NCI-H1694 treated with DMSO at 0.1 percent for 48 hours (cell line): ENCODE results near the gene CLIP4.
A peak's percentile ranks its signal among the peaks of the same experiment; 100 is the strongest.
"Not testable (repeated sequence)": the region's sequence is repeated elsewhere in the genome, so short reads cannot be mapped to it uniquely, and the experiment has no call there.

Source experiments
- DNase-seq: peaks from one replicate; lab custom pipeline; 2025; lab: John Stamatoyannopoulos, UW

Gene CLIP4

DNA sequence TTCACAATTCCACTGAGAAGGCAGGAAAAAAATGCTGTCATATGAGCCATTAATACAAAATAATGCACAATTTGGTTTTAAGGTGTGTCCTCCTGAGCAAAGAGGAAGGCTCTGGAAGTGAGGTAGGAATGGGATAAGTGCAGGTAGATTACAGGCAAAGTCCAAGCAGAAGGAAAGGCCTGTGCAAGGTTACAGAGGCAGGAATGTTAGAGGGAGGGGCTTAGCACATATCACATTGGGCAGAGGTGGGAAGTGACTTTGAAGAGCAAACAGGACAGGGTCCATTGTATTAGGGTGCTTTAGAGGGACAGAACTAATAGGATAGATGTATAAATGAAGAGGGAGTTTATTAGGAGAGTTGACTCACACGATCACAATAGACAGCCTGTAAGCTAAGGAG lies 14.7 kb upstream of the CLIP4 start:
- no peak for DNase-seq

DNA sequence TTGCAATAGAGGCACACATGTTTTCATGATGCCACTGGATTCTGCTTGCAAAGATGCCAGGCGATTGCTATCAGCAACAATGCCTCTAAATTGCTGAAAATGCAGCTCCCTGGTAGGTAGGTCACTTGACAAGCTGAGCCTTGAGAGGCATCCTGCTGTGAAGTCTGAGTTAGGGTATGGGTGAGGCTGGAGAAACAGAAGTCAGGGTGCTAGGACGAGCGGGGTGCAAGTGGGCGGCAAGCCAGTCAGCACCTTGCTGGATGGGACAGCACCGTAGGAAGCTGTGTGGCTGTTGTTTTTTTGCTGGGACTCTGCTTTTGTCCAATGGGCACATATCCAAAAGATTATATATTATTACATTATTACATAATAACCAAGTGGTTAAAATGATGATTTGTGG lies 10.5 kb upstream of the CLIP4 start:
- DNase-seq, result no peak

DNA sequence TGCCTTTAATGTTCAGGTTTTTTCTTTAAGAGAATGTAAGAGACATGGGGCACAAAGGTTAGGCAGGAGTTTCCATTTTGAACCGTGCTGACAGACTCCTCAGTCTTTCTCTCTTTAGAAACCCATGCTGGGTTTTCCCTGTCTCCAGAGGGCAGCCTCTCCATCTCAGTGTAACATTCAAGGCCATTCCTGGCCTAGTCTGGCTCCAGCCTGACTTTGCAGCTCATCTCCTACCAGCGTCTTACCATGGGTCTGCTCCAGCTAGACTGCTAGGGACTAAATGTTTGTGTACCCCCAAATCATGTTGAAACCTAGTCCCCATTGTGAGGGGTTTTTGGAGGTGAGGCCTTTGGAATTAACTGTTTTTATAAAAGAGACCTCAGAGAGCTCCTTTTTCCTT lies 9.8 kb upstream of the CLIP4 start:
- no peak for DNase-seq

DNA sequence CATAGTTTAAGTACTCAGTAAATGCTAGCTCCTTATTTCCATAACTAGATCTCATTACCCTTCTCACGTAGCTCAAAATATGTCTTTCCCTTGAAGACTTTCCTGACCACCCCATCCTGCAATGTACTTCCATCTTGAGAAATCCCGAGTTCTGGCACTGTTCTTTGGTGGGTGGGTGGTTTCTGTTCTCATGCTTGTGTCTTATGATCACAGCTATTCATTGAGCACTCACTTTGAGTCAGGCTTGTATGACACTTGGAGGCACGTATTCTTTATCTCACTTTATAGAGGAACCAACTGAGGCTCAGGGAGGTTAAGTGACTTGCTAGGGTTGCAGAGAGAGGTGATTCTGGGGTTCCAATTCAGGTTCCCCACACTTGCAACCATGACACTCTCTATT lies 9.0 kb upstream of the CLIP4 start:
- DNase-seq, result no peak

DNA sequence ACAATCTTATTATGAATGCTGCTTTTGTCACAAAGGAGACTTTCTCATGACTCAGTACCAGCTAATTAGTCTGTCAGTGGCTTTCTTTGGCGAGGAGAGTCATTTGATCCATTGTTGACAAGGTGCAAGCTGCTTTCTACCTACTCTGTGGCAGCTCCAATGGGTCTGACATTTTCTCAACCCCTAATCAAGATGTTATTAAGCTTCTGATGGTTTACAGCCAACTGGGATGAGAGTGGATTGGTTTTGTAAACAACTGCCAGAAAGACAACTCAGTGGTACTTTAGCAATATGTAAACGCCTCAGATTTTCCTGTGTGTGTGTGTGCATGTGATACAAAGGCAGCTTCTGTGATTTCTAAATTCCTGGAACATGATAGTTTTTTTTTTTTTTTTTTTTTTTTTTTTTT lies 8.2 kb upstream of the CLIP4 start:
- DNase-seq, result no peak

DNA sequence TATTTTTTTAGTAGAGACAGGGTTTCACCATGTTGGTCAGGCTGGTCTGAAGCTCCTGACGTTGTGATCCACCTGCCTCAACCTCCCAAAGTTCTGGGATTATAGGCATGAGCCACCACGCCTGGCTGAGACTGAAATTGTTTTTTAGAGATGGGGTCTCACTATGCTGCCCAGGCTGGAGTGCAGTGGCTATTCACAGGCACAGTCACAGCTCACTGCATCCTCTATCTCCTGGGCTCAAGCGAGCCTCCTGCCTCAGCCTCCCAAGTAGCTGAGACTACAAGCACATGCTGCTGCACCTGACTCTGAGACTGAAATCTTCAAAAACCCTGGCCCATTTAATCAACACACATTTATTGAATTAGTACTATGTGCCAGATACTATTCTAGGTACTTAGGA lies 7.7 kb upstream of the CLIP4 start:
- not testable (repeated sequence) for DNase-seq

DNA sequence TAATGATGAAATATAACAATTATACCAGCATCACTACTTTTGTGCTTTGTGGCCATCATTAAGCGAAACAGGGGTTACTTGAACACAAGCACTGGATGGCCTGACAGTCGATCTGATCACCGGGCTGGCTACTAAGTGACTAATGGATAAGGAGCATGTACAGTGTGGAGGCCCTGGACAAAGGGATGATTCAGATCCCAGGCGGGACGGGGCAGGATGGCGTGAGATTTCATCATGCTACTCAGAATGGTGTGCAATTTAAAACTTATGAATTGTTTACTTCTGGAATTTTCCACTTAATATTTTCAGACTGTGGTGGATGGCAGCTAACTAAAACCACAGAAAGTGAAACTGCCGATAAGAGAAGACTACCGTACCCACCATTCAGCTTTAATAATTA lies 7.0 kb upstream of the CLIP4 start:
- no peak for DNase-seq

DNA sequence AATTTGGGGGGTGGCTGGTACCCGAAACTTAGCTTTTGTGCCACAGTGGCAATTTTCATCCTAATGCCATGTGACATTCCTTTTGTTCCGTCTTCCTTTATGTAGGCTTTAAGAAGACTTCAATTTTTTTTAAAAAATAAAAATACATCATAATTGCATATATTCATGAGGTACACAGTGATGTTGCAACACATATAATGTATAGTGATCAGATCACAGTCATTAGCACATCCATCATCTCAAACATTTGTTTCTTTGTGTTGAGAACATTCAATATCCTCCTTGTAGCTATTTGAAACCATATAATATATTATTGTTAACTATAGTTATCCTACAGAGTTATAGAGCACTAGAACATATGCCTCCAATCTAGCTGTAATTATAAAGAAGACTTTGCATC lies 6.0 kb upstream of the CLIP4 start:
- DNase-seq, result no peak

DNA sequence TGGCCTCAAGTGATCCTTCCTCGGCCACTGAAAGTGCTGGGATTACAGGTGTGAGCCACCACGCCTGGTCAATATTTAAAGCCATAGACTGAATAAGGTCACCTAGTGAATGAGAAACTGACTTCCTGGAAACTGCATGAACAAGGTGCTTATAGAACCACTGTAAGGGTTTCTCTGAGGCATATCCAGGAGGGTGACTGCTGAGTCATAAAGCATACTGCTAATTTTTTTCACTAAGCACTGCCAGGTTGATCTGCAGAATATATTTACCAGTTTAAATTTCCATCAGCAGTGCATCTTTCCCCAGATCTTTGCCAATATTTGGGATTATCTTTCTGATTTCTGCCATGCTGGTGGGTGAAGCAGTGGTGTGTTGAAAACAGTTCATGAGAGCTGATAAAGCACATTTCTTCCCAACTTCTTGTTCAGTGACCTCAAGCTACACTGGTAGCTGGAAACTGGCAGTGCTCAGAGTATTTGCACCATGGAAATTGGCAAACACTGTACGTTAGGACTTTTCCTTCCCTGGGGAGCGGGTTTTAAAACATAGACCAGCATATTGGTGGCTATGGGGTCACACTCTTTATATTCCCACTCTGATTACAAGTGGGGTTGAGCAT lies 4.2 kb upstream of the CLIP4 start:
- DNase-seq, result no peak

DNA sequence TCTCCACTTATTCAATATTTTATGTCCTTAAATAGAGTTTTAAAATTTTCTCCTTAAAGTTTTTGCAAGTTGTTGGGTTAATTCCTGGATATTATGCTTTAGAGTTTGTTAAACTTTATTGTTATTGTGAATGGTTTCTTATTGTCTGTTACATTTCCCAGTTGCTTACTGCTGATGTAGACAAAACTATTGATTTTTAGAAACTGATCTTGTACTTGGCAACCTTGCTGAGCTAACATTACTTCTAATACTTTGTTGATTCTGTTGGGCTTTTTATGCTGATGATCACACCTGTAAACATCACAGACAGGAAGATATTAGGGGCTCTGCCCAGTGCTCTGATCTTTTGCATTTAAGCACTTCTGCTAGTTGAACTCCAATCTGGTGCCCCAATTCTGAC lies 2.8 kb upstream of the CLIP4 start:
- no peak for DNase-seq

DNA sequence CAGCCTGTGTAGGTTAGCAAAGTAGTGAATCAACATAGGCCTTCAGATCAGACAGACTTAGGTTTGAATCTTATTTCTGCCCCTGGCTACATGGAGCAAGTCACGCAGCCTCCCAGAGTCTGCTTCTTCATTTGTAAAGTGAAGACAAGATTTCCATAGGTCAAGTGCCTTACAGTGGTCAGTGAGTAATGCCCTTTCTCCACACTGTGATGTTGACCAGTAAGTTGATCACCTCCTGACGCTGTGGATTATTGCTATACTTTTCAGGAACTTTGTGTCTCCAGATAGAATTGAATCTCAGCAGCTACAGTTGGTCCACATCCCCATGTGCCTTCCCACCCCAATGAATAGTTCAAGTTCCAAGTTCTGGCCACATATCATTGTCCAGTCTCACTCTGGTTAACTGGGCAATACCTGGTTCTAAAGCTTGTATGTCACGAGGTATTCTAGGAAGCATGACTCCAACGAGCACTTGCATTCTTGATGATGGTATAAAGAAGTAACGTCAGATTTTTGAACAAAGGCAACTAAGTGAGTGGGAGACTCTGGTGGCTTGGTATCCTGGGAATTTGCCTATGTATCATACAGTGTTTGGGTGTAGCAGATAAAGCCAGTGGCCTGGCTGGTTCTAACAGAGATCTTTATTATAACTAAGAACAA lies 2.1 kb upstream of the CLIP4 start:
- DNase-seq, result no peak

DNA sequence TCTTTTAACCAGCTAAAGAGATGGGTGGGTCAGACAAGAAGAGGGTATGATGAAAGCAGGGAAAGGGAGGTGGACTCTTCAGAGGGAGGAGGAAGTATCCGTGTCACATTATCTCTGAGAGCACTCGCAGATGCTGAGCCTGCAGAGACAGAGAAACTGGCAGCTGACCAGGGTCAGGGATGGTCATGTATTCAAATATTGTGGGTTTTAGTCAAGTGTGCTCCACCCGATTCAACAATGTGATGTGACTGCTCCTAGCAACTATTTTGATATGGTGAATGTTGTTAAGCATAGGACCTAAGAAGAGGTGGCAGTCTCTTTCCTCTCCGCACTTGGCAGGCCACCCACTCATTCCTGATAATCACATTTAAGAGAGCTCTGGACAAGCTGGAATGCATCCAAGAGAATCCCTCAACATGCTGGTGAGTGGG lies 1.3 kb upstream of the CLIP4 start:
- no peak for DNase-seq

DNA sequence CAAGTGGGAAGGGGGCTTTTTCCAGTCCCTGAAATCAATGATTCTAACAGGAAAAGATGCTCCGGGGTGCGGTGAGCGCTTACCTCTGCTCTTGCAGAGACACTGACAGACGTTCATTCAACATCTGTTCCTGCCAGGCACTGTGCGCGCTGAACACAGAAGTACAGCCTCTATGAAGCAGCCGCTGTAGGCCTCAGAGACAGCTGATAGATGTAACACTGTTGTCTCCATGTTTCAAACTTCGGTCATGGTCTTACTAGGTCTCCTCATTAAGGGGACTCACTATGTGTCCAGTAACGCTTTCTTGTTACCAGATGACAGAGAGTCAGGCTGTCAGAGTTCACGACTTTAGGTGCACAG lies 649 bp upstream of the CLIP4 start:
- DNase-seq, result peak; percentile 80

DNA sequence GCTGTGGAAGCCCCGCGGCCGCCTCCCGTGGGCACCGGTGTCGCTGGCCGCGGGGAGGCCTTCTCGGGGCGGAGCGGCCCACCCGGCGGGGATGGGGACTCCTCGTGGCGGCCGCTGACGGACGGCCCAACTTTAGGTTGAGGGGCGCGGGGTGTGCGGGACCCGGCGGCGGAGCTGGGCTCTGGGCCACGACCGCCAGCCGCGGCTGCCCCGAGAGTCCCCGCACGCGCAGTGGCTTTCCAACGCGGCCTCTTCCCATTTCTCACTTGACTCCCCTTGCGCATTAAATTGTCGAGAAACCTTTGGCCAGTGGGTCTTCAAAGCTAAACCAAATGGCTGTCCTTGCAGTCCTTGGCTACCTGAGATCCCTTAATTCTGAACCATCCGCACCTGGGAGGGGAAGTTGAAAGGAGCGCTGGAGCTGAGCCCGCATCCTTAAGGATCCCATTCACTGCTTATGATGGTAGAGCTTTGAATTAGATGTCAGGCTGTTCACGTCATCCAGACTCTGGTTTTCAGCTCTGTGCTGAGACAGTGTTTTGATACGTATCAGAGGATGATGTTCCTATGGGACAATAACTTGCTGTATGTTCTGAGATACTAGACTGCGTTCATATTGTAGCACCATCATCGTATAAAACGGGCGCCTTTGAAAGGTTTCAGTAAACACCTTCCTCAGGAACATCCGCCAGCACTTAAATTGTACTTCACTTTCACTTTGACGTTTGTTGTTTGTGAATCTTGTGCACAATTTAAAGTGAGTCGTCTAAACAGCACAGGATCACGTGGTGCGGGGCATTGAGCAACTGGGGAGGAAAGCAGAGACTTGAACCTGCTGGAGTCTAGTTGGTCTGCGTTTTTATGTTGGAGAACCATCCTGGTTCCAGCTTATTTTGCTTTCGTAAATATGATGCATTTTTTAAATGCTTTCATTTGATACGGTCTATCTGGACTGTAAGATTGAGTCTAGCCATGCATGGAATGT lies 874 bp downstream of the CLIP4 start:
- DNase-seq, result peak; percentile 80

DNA sequence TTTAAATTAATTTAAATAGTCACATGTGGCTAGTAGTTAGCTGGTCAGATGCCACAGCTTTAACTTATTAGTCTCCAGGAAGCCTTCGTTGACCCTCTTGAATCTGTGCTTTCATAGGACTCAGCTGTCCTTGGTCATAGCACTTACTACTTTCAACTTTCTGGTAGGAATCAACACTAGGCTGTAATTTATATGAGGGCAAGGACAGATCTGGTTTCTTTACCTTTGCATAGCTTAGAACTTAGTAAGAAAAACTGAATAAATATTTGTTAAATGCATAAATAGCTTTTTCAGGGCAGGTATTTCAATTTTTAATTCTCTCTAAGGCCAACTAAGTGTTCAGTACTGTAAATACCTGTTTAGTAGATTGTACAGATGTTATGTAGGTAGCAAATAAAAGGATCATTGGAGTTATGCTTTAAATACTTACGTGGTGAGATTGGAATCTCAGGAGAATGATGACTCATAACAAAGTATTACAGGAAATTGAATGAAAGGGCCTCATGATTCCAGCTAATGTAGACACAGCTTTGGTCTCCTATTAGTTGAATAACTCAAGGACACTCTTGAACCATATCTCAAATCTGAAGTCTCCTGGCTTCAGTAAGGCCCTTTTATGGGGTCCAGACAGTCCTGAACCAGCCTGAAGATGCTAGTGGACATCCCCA lies 2.6 kb downstream of the CLIP4 start:
- no peak for DNase-seq

DNA sequence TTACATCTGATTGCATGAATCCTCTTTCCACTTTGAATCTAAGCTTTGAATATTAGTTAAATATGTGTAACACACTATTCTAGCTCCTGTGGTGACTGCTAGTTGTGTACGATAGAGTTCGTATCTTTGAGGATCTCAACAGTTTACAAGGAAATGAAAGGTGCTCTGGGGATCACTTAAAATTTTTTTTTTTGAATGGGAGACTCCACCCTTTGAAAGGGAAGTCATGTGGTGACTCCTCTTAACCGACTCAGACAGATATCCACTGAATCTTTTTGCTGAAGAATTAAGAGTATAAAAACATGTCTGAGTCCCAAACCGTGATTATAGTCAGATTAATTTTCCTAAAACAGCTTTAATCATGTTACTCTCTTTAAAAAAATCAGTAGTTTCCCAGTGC lies 4.0 kb downstream of the CLIP4 start:
- no peak for DNase-seq

DNA sequence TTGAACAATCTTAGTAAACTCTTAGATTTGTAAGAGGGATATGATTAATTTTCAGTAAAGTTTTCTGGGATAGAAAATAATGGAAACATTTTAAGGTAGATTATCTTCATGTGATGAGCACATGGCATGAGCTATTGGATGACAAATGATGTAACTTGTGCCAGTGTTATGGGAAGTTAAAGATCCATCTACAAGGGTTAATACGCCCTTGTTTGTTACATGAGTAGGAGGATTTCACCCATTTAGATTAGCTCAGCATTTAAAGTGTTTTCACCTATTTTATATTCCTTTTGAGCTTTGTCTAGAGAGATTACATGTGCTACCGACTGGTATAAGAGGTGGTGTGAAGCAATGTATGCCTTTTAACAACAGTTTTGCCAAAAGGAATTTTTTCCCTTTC lies 5.6 kb downstream of the CLIP4 start:
- DNase-seq, result no peak

DNA sequence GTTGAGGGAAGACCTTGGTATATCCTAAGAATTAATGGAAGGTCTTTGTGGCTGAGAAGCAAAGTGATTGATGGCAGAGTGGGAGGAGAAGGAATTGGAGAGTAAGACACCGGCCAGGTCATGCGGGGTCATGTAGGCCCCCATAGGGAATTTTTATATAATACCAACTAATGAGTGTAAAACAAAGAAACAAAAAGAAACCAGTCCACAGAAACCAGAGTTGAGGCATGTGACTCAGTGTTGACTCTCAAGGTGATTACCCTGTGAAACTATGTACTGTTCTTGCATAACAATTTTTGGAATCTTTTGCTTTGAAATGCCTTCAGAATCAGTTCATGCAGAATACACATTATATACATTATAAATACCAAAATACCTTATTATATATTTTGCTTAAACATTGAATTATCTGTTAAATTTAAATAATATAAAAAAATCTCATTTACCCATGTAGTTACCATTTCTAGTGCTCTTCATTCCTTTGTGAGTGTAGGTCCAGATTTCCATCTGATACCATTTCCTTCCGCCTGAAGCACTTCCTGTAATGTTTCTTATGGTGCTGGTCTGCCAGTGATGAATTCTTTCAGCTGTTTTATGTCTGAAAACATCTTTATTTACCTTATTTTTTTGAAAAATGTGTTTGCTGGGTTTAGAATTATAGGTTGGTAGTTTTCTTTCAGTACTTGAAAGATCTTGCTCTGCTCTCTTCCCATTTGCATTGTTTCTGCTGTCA lies 8.6 kb downstream of the CLIP4 start:
- DNase-seq, result no peak

DNA sequence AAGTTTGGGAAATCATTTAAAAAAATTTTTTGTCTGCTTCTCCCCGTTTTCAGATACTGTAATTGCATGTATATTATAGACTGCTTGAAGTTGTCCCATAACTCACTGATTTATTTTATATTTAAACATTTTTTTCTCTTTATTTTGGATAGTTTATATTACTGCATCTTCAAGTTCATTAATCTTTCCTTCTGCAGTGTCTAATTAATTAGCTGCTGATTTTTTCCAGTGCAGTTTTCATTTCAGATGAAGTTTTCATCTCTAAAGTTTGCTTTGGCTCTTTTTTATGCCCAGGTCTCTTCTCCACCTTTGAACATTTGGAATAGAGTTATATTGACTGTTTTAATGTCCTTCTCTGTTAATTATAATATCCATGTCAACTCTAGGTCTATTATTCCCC lies 9.3 kb downstream of the CLIP4 start:
- DNase-seq, result no peak

DNA sequence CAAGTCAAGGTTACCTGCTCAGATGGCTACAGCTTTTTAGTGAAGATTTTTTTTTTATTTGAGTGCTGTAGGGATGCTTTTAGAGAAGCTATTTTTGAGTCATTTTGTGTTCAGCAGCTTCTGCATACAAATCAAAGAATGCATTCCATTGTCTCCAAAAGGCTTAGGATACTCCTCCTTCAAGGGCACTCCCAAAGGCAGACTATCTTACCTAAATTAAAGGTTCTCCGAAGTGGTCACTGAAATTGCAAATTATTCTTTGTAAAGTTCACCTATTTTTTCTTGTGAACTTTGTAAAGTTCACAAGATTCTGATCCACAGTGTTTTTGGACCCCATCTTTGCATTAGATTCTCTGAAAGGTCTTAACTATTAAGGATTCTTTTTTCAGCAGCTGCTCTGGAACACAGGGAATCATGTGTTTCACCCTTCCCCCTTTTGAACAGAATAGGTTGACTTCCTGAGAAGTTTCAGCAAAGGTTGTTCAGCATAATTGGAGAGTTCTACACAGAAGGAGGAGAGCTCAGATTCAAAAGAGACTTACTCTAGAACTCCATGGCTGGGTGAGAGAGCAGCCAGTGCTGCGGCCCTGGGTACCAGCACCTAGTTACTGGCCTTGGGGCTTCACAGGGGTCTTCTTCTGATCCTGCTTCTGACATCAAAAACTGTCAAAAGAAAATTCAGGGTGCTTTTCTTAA lies 14.5 kb downstream of the CLIP4 start:
- no peak for DNase-seq

DNA sequence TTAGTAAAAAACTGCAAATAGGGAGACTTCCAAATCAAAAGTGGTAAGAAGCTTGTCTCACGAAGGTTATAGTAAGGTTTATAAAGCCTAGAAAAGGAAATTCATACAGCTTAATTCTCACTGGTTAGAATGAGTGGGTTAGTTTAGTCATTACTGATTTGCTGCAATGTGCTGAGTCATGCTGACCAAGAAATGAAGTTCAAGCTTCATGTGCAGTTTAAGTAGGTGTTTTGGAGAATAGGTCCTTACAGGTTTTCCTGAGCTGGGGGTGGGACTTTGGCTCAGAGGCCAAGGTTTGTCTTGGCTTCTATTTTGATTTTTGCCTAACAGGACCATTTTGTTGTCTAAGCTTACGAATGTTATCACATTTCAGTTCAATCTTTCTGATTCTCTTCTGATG lies 15.1 kb downstream of the CLIP4 start:
- DNase-seq, result no peak
